Trophoblast cell (in vitro differentiated cells and primary cell): ENCODE data around the gene DPEP3. TPM values are rescaled to one million over a fixed set of nuclear protein-coding genes. Genes with fewer than 3 reads are reported as not detected.

Experiments used
- DNase-seq, 2 donors: peaks; one replicate each; pipeline ENCODE4 v3.0.0-alpha.2; 2016
- H2AFZ ChIP-seq: 2 replicates; pipeline ENCODE4 v1.6.1; 2013; ENCODE audit warnings: low read length, moderate library complexity, mild to moderate bottlenecking; ENCODE audit not compliant: insufficient read depth, poor library complexity
- H2AK5ac ChIP-seq: 2 replicates; pipeline ENCODE4 v1.6.1; 2013; ENCODE audit warnings: mild to moderate bottlenecking, low read length
- H2BK120ac ChIP-seq: 2 replicates; pipeline ENCODE4 v1.6.1; 2013; ENCODE audit warnings: low read length, mild to moderate bottlenecking, moderate library complexity; ENCODE audit not compliant: insufficient read depth, poor library complexity
- H2BK12ac ChIP-seq: 2 replicates; pipeline ENCODE4 v1.6.1; 2013; ENCODE audit warnings: mild to moderate bottlenecking, low read length, moderate library complexity
- H2BK5ac ChIP-seq: 2 replicates; pipeline ENCODE4 v1.6.1; 2013; ENCODE audit warnings: low read length, low read depth, moderate library complexity, mild to moderate bottlenecking; ENCODE audit not compliant: poor library complexity
- H3K14ac ChIP-seq: 2 replicates; pipeline ENCODE4 v1.6.1; 2013; ENCODE audit warnings: mild to moderate bottlenecking, low read length
- H3K18ac ChIP-seq: 2 replicates; pipeline ENCODE4 v1.6.1; 2013; ENCODE audit warnings: mild to moderate bottlenecking, low read length
- H3K23ac ChIP-seq: 2 replicates; pipeline ENCODE4 v1.6.1; 2013; ENCODE audit warnings: low read length
- H3K27ac ChIP-seq: 2 replicates; pipeline ENCODE4 v1.5.1; 2013; ENCODE audit warnings: low read depth, mild to moderate bottlenecking, inconsistent platforms, low read length, moderate library complexity
- H3K27me3 ChIP-seq: 2 replicates; pipeline ENCODE4 v1.6.1; 2013; ENCODE audit warnings: inconsistent platforms, mild to moderate bottlenecking, low read length, moderate library complexity; ENCODE audit not compliant: insufficient read depth
- H3K36me3 ChIP-seq, 2 experiments: 1 replicate in 1 of 2; 2 replicates in 1 of 2; pipeline ENCODE4 v1.6.1; 2013; ENCODE audit warnings: low read length in 2 of 2, mild to moderate bottlenecking in 2 of 2, moderate library complexity in 1 of 2; ENCODE audit not compliant: insufficient read depth in 2 of 2, control insufficient read depth in 1 of 2
- H3K4ac ChIP-seq: 2 replicates; pipeline ENCODE4 v1.6.1; 2013; ENCODE audit warnings: low read depth, mild to moderate bottlenecking, low read length, moderate library complexity
- H3K4me1 ChIP-seq, 2 experiments: 1 replicate in 1 of 2; 2 replicates in 1 of 2; pipeline ENCODE4 v1.6.1; 2013; ENCODE audit warnings: low read length in 2 of 2, mild to moderate bottlenecking in 2 of 2, moderate library complexity in 1 of 2; ENCODE audit not compliant: insufficient read depth in 2 of 2, control insufficient read depth in 1 of 2
- H3K4me2 ChIP-seq: 2 replicates; pipeline ENCODE4 v1.6.1; 2013; ENCODE audit warnings: inconsistent platforms, mild to moderate bottlenecking, low read length, moderate library complexity
- H3K4me3 ChIP-seq: 2 replicates; pipeline ENCODE4 v1.5.1; 2013; ENCODE audit warnings: mild to moderate bottlenecking, low read depth, low read length, inconsistent platforms
- H3K79me1 ChIP-seq: one replicate; pipeline ENCODE4 v1.6.1; 2013; ENCODE audit warnings: low read length
- H3K79me2 ChIP-seq: 2 replicates; pipeline ENCODE4 v1.6.1; 2013; ENCODE audit warnings: low read length, mild to moderate bottlenecking; ENCODE audit not compliant: control insufficient read depth, insufficient read depth, poor library complexity
- H3K9ac ChIP-seq: 2 replicates; pipeline ENCODE4 v1.6.1; 2013; ENCODE audit warnings: mild to moderate bottlenecking, low read length
- H3K9me3 ChIP-seq: 2 replicates; pipeline ENCODE4 v1.6.1; 2013; ENCODE audit warnings: low read depth, mild to moderate bottlenecking, control low read depth, inconsistent platforms, low read length; ENCODE audit not compliant: insufficient read depth
- H4K12ac ChIP-seq: 2 replicates; pipeline ENCODE4 v1.6.1; 2013; ENCODE audit warnings: low read depth, mild to moderate bottlenecking, low read length, moderate library complexity
- H4K8ac ChIP-seq: 2 replicates; pipeline ENCODE4 v1.6.1; 2013; ENCODE audit warnings: low read depth, mild to moderate bottlenecking, low read length, moderate library complexity
- H4K91ac ChIP-seq: one replicate; pipeline ENCODE4 v1.6.1; 2013; ENCODE audit warnings: low read depth, mild to moderate bottlenecking, low read length, moderate library complexity
- WGBS: extraction: QIAGEN DNeasy Blood & Tissue Kit; methylation state at CpG from one replicate; pipeline ENCODE4 v1.1.7; 2013; ENCODE audit warnings: missing lambda C conversion rate; ENCODE audit not compliant: insufficient read length, insufficient coverage; ENCODE audit errors: extremely low coverage; 5-methylcytosine and 5-hydroxymethylcytosine counted together
- polyA plus RNA-seq: library from polyadenylated mRNA; stranded (reverse); fragments of 200-250 nt; gene quantifications from 2 replicates; pipeline ENCODE4 v1.2.3, GENCODE V29; 2013

The DPEP3 gene
- polyA plus RNA-seq: 0.03 and 0.06 TPM in 2 replicates

GRCh38 chr16:67979955-67980678, at the start of gene DPEP3:
Gene DPEP3, minus strand, starts transcription at chr16:67980499. Its CDS starts 119 bp downstream, at chr16:67980380.
- no peak within 1 kb of the TSS for H3K23ac ChIP-seq
- no peaks in the 10 kb centered on the region for H3K79me1 ChIP-seq
- H2AK5ac ChIP-seq: no peak within 1 kb of the TSS
- no CpG with 5 or more reads among the region's 62 CpGs for WGBS
- no peaks in the 10 kb centered on the region for H3K36me3 ChIP-seq
- H3K4me2 ChIP-seq: no peak within 1 kb of the TSS
- H4K12ac ChIP-seq: no peak within 1 kb of the TSS
- H3K4me3 ChIP-seq: no peak within 1 kb of the TSS
- H4K8ac ChIP-seq: no peak within 1 kb of the TSS
- no peak within 1 kb of the TSS for H3K9ac ChIP-seq
- H3K27ac ChIP-seq: no peak within 1 kb of the TSS
- no peaks in the 10 kb centered on the region for H3K27me3 ChIP-seq
- H2BK12ac ChIP-seq: no peak within 1 kb of the TSS
- no peak within 1 kb of the TSS for H3K14ac ChIP-seq
- H3K9me3 ChIP-seq: peaks cover 3% of the 10 kb centered on the region
- H2AFZ ChIP-seq: no peak within 1 kb of the TSS
- no peak within 1 kb of the TSS for H2BK120ac ChIP-seq
- DNase-seq: no peak
- no peaks in the 10 kb centered on the region for H3K4me1 ChIP-seq
- no peaks in the 10 kb centered on the region for H3K79me2 ChIP-seq
- no peak within 1 kb of the TSS for H2BK5ac ChIP-seq
- no peak within 1 kb of the TSS for H4K91ac ChIP-seq
- H3K18ac ChIP-seq: no peak within 1 kb of the TSS
- H3K4ac ChIP-seq: no peak within 1 kb of the TSS

- no peaks in the 10 kb centered on the region for H3K27me3 ChIP-seq
- no peak for DNase-seq
- no peak overlapping the region for H3K4ac ChIP-seq
- H2BK12ac ChIP-seq: no peak overlapping the region
- H3K4me1 ChIP-seq: no peaks in the 10 kb centered on the region
- H3K79me2 ChIP-seq: no peaks in the 10 kb centered on the region
- H3K9ac ChIP-seq: no peak overlapping the region
- WGBS: no CpG with 5 or more reads among the region's 3 CpGs
- H4K8ac ChIP-seq: no peak overlapping the region
- no peak overlapping the region for H3K27ac ChIP-seq
- H2BK5ac ChIP-seq: no peak overlapping the region
- no peak overlapping the region for H3K14ac ChIP-seq
- no peak overlapping the region for H3K4me3 ChIP-seq
- no peak overlapping the region for H2BK120ac ChIP-seq
- no peak overlapping the region for H4K91ac ChIP-seq
- no peak overlapping the region for H3K4me2 ChIP-seq
- no peak overlapping the region for H2AFZ ChIP-seq
- H4K12ac ChIP-seq: no peak overlapping the region
- H3K79me1 ChIP-seq: no peaks in the 10 kb centered on the region
- H3K18ac ChIP-seq: no peak overlapping the region
- H3K36me3 ChIP-seq: peaks cover 0 to 3% of the 10 kb centered on the region in 2 experiments
- H3K9me3 ChIP-seq: no peaks in the 10 kb centered on the region
- H2AK5ac ChIP-seq: no peak overlapping the region
- no peak overlapping the region for H3K23ac ChIP-seq
These were observed 48.7 kb upstream of the DPEP3 start for GRCh38 chr16:68028996-68029395.

GRCh38 chr16:68022728-68023537, 42.6 kb upstream of the DPEP3 start, which contains the start of the genes DDX28 and DUS2:
Gene DDX28, minus strand, starts transcription at chr16:68023232. Its CDS starts 30 bp downstream, at chr16:68023202.
Gene DUS2, plus strand, starts transcription at chr16:68023284. Its CDS starts 14,740 bp downstream, at chr16:68038024.
- H3K36me3 ChIP-seq: peaks cover 3 to 7% of the 10 kb centered on the region in 2 experiments
- H3K4me3 ChIP-seq: peak within 1 kb of the TSS; percentile 97
- peak within 1 kb of the TSS; percentile 94 for H3K14ac ChIP-seq
- peak within 1 kb of the TSS; percentile 71 for H2BK5ac ChIP-seq
- peak within 1 kb of the TSS; percentile 99 for H4K8ac ChIP-seq
- H4K12ac ChIP-seq: peak within 1 kb of the TSS; percentile 98
- H2AFZ ChIP-seq: peak within 1 kb of the TSS; percentile 99
- peak; percentile 91 to 97 for DNase-seq
- no peaks in the 10 kb centered on the region for H3K27me3 ChIP-seq
- H3K4me1 ChIP-seq: peaks cover 9 to 10% of the 10 kb centered on the region in 2 experiments
- peak within 1 kb of the TSS; percentile 79 for H2BK120ac ChIP-seq
- H3K4me2 ChIP-seq: peak within 1 kb of the TSS; percentile 97
- peak within 1 kb of the TSS; percentile 86 for H4K91ac ChIP-seq
- no CpG with 5 or more reads among the region's 84 CpGs for WGBS
- peak within 1 kb of the TSS; percentile 90 for H3K4ac ChIP-seq
- H3K9ac ChIP-seq: peak within 1 kb of the TSS; percentile 96
- peaks cover 11% of the 10 kb centered on the region for H3K79me1 ChIP-seq
- H3K23ac ChIP-seq: no peak within 1 kb of the TSS
- no peaks in the 10 kb centered on the region for H3K9me3 ChIP-seq
- peak within 1 kb of the TSS; percentile 33 for H3K27ac ChIP-seq
- H3K18ac ChIP-seq: peak within 1 kb of the TSS; percentile 93
- peaks cover 10% of the 10 kb centered on the region for H3K79me2 ChIP-seq
- peak within 1 kb of the TSS; percentile 75 for H2AK5ac ChIP-seq
- H2BK12ac ChIP-seq: no peak within 1 kb of the TSS

GRCh38 chr16:68022278-68022727, 42.0 kb upstream of the DPEP3 start:
- H3K27me3 ChIP-seq: no peaks in the 10 kb centered on the region
- H4K91ac ChIP-seq: peak overlapping the region; percentile 86
- peaks cover 3 to 7% of the 10 kb centered on the region in 2 experiments for H3K36me3 ChIP-seq
- H3K79me1 ChIP-seq: peaks cover 11% of the 10 kb centered on the region
- peak overlapping the region; percentile 79 for H2BK120ac ChIP-seq
- no CpG with 5 or more reads among the region's 19 CpGs for WGBS
- peaks cover 9 to 10% of the 10 kb centered on the region in 2 experiments for H3K4me1 ChIP-seq
- no peak overlapping the region for H2BK12ac ChIP-seq
- H2BK5ac ChIP-seq: peak overlapping the region; percentile 50
- H3K14ac ChIP-seq: peak overlapping the region; percentile 94
- H2AFZ ChIP-seq: peak overlapping the region; percentile 99
- no peak for DNase-seq
- peak overlapping the region; percentile 97 for H3K4me3 ChIP-seq
- peak overlapping the region; percentile 94 for H3K9ac ChIP-seq
- peak overlapping the region; percentile 75 for H2AK5ac ChIP-seq
- peak overlapping the region; percentile 99 for H4K8ac ChIP-seq
- peak overlapping the region; percentile 71 for H3K4ac ChIP-seq
- H3K9me3 ChIP-seq: no peaks in the 10 kb centered on the region
- H3K79me2 ChIP-seq: peaks cover 10% of the 10 kb centered on the region
- peak overlapping the region; percentile 33 for H3K27ac ChIP-seq
- H3K23ac ChIP-seq: no peak overlapping the region
- peak overlapping the region; percentile 85 for H4K12ac ChIP-seq
- peak overlapping the region; percentile 97 for H3K4me2 ChIP-seq
- peak overlapping the region; percentile 91 for H3K18ac ChIP-seq
